Globus pallidus (tissue), 1 donor: ENCODE results near the gene CLDN17.

Source experiments
- DNase-seq: peaks from one replicate; pipeline ENCODE4 v3.0.0-alpha.2; 2015; ENCODE audit warnings: low spot score

Gene CLDN17

DNA sequence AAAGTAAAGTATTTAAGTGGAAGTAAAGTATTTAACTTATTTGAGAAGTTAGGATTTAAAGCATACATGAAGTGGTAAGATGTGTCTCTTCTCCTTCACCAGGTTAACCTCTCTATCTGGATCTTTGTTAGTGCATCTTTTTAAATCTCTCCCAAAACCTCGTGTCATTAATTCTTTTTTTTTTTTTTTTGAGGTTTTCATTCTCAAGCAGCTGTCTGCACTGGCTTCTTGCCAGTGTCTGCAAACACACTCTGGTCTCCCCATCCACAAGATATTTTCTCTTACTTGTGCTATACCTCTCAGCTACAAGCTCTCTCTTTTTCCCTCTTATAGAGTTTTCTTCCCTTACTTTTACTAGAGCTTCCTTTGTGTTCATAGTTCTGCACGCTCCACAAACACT is 49.0 kb downstream of the CLDN17 start:
- no peak for DNase-seq

DNA sequence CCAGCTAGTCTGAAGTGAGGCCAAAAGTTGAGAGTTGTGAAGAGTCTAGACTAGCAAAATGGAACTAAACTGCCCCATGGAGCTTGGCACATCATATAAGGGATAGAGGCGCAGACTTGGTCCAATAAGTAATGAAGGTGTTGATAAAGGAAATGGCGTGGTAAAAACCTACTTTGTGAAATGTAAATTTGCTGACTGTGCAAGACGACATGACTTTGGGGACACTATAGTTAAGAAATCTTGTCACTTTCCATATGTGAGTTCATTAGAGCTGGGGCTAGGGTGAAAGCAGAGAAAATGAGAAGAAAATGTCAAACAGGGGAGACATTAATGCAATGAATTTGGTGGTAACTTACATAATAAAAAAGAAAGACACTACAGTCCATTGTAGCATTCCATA is 50.1 kb downstream of the CLDN17 start:
- no peak for DNase-seq
